GM12875 (cell line): ENCODE measurements around the gene SPINDOC.
"Not testable (repeated sequence)": the region's sequence is repeated elsewhere in the genome, so short reads cannot be mapped to it uniquely, and the experiment has no call there.

ENCODE experiments used
- H3K4me3 ChIP-seq: one replicate; pipeline ENCODE4 v1.5.1; 2011; ENCODE audit warnings: low read depth, low read length, control low read depth
- CTCF ChIP-seq: IDR thresholded peaks from 2 replicates; pipeline ENCODE4 v1.5.1; 2011; ENCODE audit warnings: low read depth, mild to moderate bottlenecking, control low read depth, inconsistent platforms, low read length, moderate library complexity, borderline replicate concordance; ENCODE audit not compliant: insufficient read depth

The SPINDOC gene

GRCh38 chr11:63795066-63795465, 18.2 kb upstream of the SPINDOC start:
- no peak overlapping the region for H3K4me3 ChIP-seq
- TF ChIP-seq CTCF, result no peak

- TF ChIP-seq CTCF, result no peak
- H3K4me3 ChIP-seq, result no peak overlapping the region
These were observed 12.3 kb upstream of the SPINDOC start for GRCh38 chr11:63800921-63801320.

DNA sequence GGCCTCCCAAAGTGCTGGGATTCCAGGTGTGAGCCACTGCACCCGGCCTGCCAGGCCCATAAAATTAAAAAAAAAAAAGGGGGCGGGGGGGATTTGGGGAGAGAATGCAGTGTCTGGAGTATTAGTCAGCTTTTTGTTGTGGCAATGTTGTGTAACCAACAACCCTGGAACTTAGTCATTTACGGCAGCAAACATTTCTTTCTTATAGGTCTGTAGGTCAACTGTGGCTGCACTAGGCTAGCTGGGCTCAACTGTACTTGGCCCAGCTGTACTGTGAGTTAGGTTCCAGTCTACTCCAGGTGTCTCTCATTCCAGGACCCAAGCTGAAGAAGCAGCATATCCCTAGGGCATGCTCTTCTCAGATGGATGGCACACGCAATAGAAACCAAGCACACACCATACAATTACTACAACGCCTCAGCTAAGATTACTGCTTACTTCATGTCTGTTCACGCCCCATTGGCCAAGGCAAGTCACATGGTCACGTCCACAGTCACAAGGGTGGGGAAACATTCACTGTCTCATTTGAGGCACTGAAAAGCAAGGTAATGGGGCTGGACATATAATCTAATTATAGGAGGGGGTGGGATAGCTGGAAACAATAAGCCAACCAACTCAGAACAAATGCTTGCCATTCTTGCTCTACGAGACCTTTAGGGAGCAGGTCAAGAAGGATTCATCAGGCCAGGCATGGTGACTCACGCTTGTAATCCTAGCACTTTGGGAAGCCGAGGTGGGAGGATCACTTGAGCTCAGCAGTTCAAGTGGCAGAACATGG, 10.4 kb upstream of the SPINDOC start:
- no peak overlapping the region for H3K4me3 ChIP-seq
- no peak for TF ChIP-seq CTCF

DNA sequence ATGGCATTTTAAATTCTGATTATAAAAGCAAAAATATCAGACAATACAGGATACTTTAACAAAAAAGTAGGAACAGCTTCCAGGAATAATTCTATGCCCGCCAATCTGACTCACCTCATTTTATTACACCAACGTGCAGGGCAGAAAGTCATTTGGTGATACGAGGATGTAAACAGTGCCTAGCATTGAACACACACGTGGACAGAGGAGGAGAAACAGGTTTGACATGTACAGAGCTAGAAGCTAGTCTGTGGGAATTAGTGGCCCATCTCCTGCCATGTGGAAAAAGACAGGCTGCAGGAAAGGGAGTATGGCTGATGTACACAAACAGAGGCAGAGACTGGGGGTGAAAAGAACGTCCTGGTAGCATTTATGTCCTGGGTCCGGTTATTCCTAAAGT, 9.0 kb upstream of the SPINDOC start:
- no peak overlapping the region for H3K4me3 ChIP-seq
- no peak for TF ChIP-seq CTCF

- TF ChIP-seq CTCF, result no peak
- H3K4me3 ChIP-seq, result no peak overlapping the region
These were observed 7.3 kb upstream of the SPINDOC start for GRCh38 chr11:63805844-63806415.

DNA sequence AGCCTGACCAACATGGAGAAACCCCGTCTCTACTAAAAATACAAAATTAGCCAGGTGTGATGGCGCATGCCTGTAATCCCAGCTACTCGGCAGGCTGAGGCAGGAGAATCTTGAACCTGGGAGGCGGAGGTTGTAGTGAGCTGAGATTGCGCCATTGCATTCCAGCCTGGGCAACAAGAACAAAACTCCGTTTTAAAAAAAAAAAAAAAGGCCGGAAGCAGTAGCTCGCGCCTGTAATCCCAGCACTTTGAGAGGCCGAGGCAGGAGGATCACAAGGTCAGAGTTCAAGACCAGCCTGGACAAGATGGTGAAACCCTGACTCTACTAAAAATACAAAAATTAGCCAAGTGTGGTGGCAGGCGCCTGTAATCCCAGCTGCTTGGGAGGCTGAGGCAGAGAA, 2.9 kb upstream of the SPINDOC start:
- not testable (repeated sequence) for H3K4me3 ChIP-seq

- TF ChIP-seq CTCF, result no peak
- H3K4me3 ChIP-seq, result no peak overlapping the region
These were observed 1.7 kb upstream of the SPINDOC start for GRCh38 chr11:63811522-63811921.
